Gastrocnemius medialis (tissue), 4 donors: ENCODE results near the gene LRRC2.

ENCODE experiments used
- CTCF ChIP-seq, 5 experiments: fragments of 450-650 bp in 3 of 5; fragments of 200-600 bp in 2 of 5; sonication (generic) in 2 of 5; IDR thresholded peaks in 4 of 5; conservative IDR thresholded peaks in 1 of 5; 1 replicate in 4 of 5; 2 replicates in 1 of 5; pipeline ENCODE4 v1.5.1; 2016 to 2019; ENCODE audit warnings: antibody characterized with exemption in 5 of 5, mild to moderate bottlenecking in 3 of 5, moderate library complexity in 3 of 5
- POLR2A ChIP-seq, 2 donors: fragments of 450-650 bp; IDR thresholded peaks; one replicate each; pipeline ENCODE4 v1.6.1; 2017; ENCODE audit warnings: antibody characterized with exemption in 2 of 2, mild to moderate bottlenecking in 2 of 2, moderate library complexity in 2 of 2

DNA sequence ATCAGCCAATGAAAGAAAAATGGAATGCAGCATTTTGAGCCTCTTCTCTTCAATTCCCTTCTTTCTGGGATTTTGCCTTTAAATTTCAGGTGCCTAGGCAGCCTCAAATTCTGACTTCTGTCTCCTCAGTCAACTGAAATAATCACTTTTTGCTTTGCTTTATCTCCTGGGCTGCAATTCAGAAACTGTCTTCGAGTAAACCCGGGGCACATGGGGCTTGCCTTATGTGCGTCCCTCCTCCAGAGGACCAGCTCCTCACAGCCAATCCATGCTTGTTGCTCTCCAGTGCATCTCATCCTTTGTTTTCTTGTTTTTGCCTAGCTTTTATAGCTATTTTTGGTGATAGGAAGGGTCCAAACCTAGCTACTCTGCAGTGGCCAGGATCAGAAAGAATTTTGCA is 59.6 kb downstream of the LRRC2 start:
- TF ChIP-seq CTCF (IDR thresholded peaks at IDR 0.05 in 4 of 5, conservative IDR thresholded peaks at IDR 0.05 in 1 of 5), result no peak
- TF ChIP-seq POLR2A (IDR thresholded peaks at IDR 0.05), result no peak
